ENCODE data around the gene TMEM59L. TPM values are rescaled to one million over a fixed set of nuclear protein-coding genes. Genes with fewer than 3 reads are reported as not detected.
"Not testable (repeated sequence)": the region's sequence is repeated elsewhere in the genome, so short reads cannot be mapped to it uniquely, and the experiment has no call there.

The TMEM59L gene
- total RNA-seq, 1 experiment from 2014 or later: 4.1 TPM

GRCh38 chr19:18593367-18594095, 19.1 kb upstream of the TMEM59L start:
- DNase-seq (ENCODE audit: low spot score): peak; percentile 41

GRCh38 chr19:18594096-18594823, 18.4 kb upstream of the TMEM59L start:
- in situ Hi-C loops (cut with HindIII; ENCODE audit: low sequenced_read_pairs): no loop called here
- DNase-seq (ENCODE audit: low spot score): peak; percentile 62

More at GRCh38 chr19:18593367-18594095, 19.1 kb upstream of the TMEM59L start:
- in situ Hi-C loops (cut with HindIII; ENCODE audit: low sequenced_read_pairs): no loop called here

GRCh38 chr19:18594824-18595373, 17.8 kb upstream of the TMEM59L start:
- no peak for DNase-seq (ENCODE audit: low spot score)
- in situ Hi-C loops (cut with HindIII; ENCODE audit: low sequenced_read_pairs): no loop called here

GRCh38 chr19:18595475-18595874, 17.2 kb upstream of the TMEM59L start:
- DNase-seq (ENCODE audit: low spot score): no peak
- in situ Hi-C loops (cut with HindIII; ENCODE audit: low sequenced_read_pairs): no loop called here

- peak; percentile 44 for DNase-seq (ENCODE audit: low spot score)
Observed at GRCh38 chr19:18596752-18597157, 15.9 kb upstream of the TMEM59L start.

GRCh38 chr19:18597809-18598660, 14.6 kb upstream of the TMEM59L start:
- in situ Hi-C loops (cut with HindIII; ENCODE audit: low sequenced_read_pairs): no loop called here
- DNase-seq (ENCODE audit: low spot score): no peak

More at GRCh38 chr19:18596752-18597157, 15.9 kb upstream of the TMEM59L start:
- in situ Hi-C loops (cut with HindIII; ENCODE audit: low sequenced_read_pairs): no loop called here

GRCh38 chr19:18599485-18599884, 13.2 kb upstream of the TMEM59L start:
- in situ Hi-C loops (cut with HindIII; ENCODE audit: low sequenced_read_pairs): no loop called here
- DNase-seq (ENCODE audit: low spot score): no peak

GRCh38 chr19:18600692-18601397, 11.8 kb upstream of the TMEM59L start:
- DNase-seq (ENCODE audit: low spot score); in situ Hi-C loops (cut with HindIII; ENCODE audit: low sequenced_read_pairs): not testable (repeated sequence)

GRCh38 chr19:18601875-18602274, 10.8 kb upstream of the TMEM59L start:
- in situ Hi-C loops (cut with HindIII; ENCODE audit: low sequenced_read_pairs): no loop called here
- DNase-seq (ENCODE audit: low spot score): no peak

- DNase-seq (ENCODE audit: low spot score): no peak
- in situ Hi-C loops (cut with HindIII; ENCODE audit: low sequenced_read_pairs): no loop called here
Observed at GRCh38 chr19:18603255-18603957, 9.3 kb upstream of the TMEM59L start.

GRCh38 chr19:18603958-18604819, 8.5 kb upstream of the TMEM59L start:
- in situ Hi-C loops (cut with HindIII; ENCODE audit: low sequenced_read_pairs): no loop called here
- no peak for DNase-seq (ENCODE audit: low spot score)

GRCh38 chr19:18604820-18605159, 7.9 kb upstream of the TMEM59L start:
- DNase-seq (ENCODE audit: low spot score): no peak
- in situ Hi-C loops (cut with HindIII; ENCODE audit: low sequenced_read_pairs): no loop called here

- in situ Hi-C loops (cut with HindIII; ENCODE audit: low sequenced_read_pairs): no loop called here
- DNase-seq (ENCODE audit: low spot score): no peak
Observed at GRCh38 chr19:18605196-18605545, 7.5 kb upstream of the TMEM59L start.

- no peak for DNase-seq (ENCODE audit: low spot score)
- in situ Hi-C loops (cut with HindIII; ENCODE audit: low sequenced_read_pairs): no loop called here
Observed at GRCh38 chr19:18605546-18606280, 7.0 kb upstream of the TMEM59L start.

GRCh38 chr19:18606281-18607225, 6.1 kb upstream of the TMEM59L start, which contains the start of gene CRLF1:
TSS of gene CRLF1 (minus strand) at chr19:18606799. CDS start at chr19:18606656, 143 bp downstream.
- DNase-seq (ENCODE audit: low spot score): no peak
- in situ Hi-C loops (cut with HindIII; ENCODE audit: low sequenced_read_pairs): no loop called here
